Thyroid gland (tissue), 4 donors: ENCODE results near the gene NXPH1. TPM values are rescaled to one million over a fixed set of nuclear protein-coding genes. Genes with fewer than 3 reads are reported as not detected.

ENCODE experiments used
- DNase-seq, 2 donors: peaks; one replicate each; pipeline ENCODE4 v3.0.0-alpha.2; 2019
- H3K27ac ChIP-seq, 3 donors: fragments of 200-600 bp; sonication (generic); 1 replicate in 2 of 3; 2 replicates in 1 of 3; pipeline ENCODE4 v1.5.1; 2016 to 2019; ENCODE audit warnings: mild to moderate bottlenecking in 1 of 3, moderate library complexity in 1 of 3
- H3K27me3 ChIP-seq: fragments of 200-600 bp; sonication (generic); one replicate; pipeline ENCODE4 v1.5.1; 2019
- H3K36me3 ChIP-seq, 2 donors: fragments of 200-600 bp; sonication (generic); one replicate each; pipeline ENCODE4 v1.5.1; 2016 to 2019
- H3K4me1 ChIP-seq, 2 donors: fragments of 200-600 bp; sonication (generic); one replicate each; pipeline ENCODE4 v1.5.1; 2017 to 2019
- H3K4me3 ChIP-seq, 3 donors: fragments of 200-600 bp; sonication (generic); replicated peaks in 1 of 3; 1 replicate in 2 of 3; 2 replicates in 1 of 3; pipeline ENCODE4 v1.5.1; 2016; ENCODE audit warnings: mild to moderate bottlenecking in 1 of 3
- H3K9me3 ChIP-seq: fragments of 200-600 bp; sonication (generic); one replicate; pipeline ENCODE4 v1.5.1; 2017
- CTCF ChIP-seq, 6 experiments: fragments of 200-600 bp in 3 of 6; fragments of 450-650 bp in 3 of 6; sonication (generic) in 3 of 6; IDR thresholded peaks; one replicate each; pipeline ENCODE4 v1.5.1; 2016 to 2019; ENCODE audit warnings: antibody characterized with exemption in 6 of 6, mild to moderate bottlenecking in 2 of 6, inconsistent platforms in 1 of 6, moderate library complexity in 1 of 6
- POLR2A ChIP-seq, 2 donors: fragments of 450-650 bp; IDR thresholded peaks; one replicate each; pipeline ENCODE4 v1.6.1; 2017; ENCODE audit warnings: antibody characterized with exemption in 2 of 2, mild to moderate bottlenecking in 2 of 2, moderate library complexity in 1 of 2
- WGBS, 2 donors: methylation state at CpG; one replicate each; pipeline ENCODE4 v1.1.5; 2017; 5-methylcytosine and 5-hydroxymethylcytosine counted together
- intact Hi-C: fragments of 100-400 bp; cut with DNase I; formaldehyde crosslinking; loops from one replicate; pipeline ENCODE4 v1.15.1; 2023
- total RNA-seq, 4 donors: library from RNA; depleted of rRNA; stranded (reverse); fragments of >200 nt; gene quantifications; one replicate each; pipeline ENCODE4 v1.2.3, GENCODE V29; 2016

The NXPH1 gene
- total RNA-seq, 4 donors from 2014 or later: not detected

GRCh38 chr7:8480527-8480926 is 47.1 kb downstream of the NXPH1 start:
- Histone ChIP-seq H3K4me1 (no peaks in the 10 kb centered on the region), H3K27me3 (no peaks in the 10 kb centered on the region), H3K27ac (no peak overlapping the region), H3K9me3 (no peaks in the 10 kb centered on the region), H3K36me3 (no peaks in the 10 kb centered on the region), H3K4me3 (no peak overlapping the region)
- no peak for DNase-seq
- intact Hi-C loops: no loop called here
- 75 to 77% methylated on average over 3 of the region's 3 CpGs for WGBS, 2 donors
- TF ChIP-seq CTCF (IDR thresholded peaks at IDR 0.05): no peak
- TF ChIP-seq POLR2A (IDR thresholded peaks at IDR 0.05): no peak

GRCh38 chr7:8481096-8481495 is 47.7 kb downstream of the NXPH1 start:
- DNase-seq: no peak
- no peaks in the 10 kb centered on the region for H3K4me1 ChIP-seq
- intact Hi-C loops: no loop called here
- H3K36me3 ChIP-seq: no peaks in the 10 kb centered on the region
- TF ChIP-seq CTCF (IDR thresholded peaks at IDR 0.05) (no peak), POLR2A (IDR thresholded peaks at IDR 0.05) (no peak)
- no peaks in the 10 kb centered on the region for H3K27me3 ChIP-seq
- no peak overlapping the region for H3K4me3 ChIP-seq
- no peaks in the 10 kb centered on the region for H3K9me3 ChIP-seq
- H3K27ac ChIP-seq: no peak overlapping the region
- WGBS, 2 donors: 84 to 92% methylated on average over 2 of the region's 2 CpGs

- intact Hi-C loops: no loop called here
- H3K9me3 ChIP-seq: no peaks in the 10 kb centered on the region
- peak in 1 of 2 donors; percentile 2 for DNase-seq
- no peak overlapping the region for H3K27ac ChIP-seq
- WGBS, 2 donors: 52 to 62% methylated on average over 4 of the region's 4 CpGs
- TF ChIP-seq POLR2A (IDR thresholded peaks at IDR 0.05) (no peak), CTCF (IDR thresholded peaks at IDR 0.05) (no peak)
- H3K36me3 ChIP-seq: no peaks in the 10 kb centered on the region
- H3K27me3 ChIP-seq: no peaks in the 10 kb centered on the region
- H3K4me3 ChIP-seq: no peak overlapping the region
- H3K4me1 ChIP-seq: no peaks in the 10 kb centered on the region
Measured at GRCh38 chr7:8481752-8482446, 48.5 kb downstream of the NXPH1 start.

GRCh38 chr7:8490391-8491045 is 57.1 kb downstream of the NXPH1 start:
- no peaks in the 10 kb centered on the region for H3K36me3 ChIP-seq
- H3K9me3 ChIP-seq: no peaks in the 10 kb centered on the region
- intact Hi-C loops: no loop called here
- no peak overlapping the region for H3K4me3 ChIP-seq
- H3K27me3 ChIP-seq: no peaks in the 10 kb centered on the region
- H3K27ac ChIP-seq: no peak overlapping the region
- WGBS, 2 donors: 89 to 94% methylated on average over 4 of the region's 4 CpGs
- TF ChIP-seq CTCF (IDR thresholded peaks at IDR 0.05) (no peak), POLR2A (IDR thresholded peaks at IDR 0.05) (no peak)
- H3K4me1 ChIP-seq: no peaks in the 10 kb centered on the region
- no peak for DNase-seq

GRCh38 chr7:8491106-8491505 is 57.7 kb downstream of the NXPH1 start:
- no peak overlapping the region for H3K4me3 ChIP-seq
- WGBS, 2 donors: 92 to 94% methylated on average over 3 of the region's 3 CpGs
- no peaks in the 10 kb centered on the region for H3K27me3 ChIP-seq
- H3K36me3 ChIP-seq: no peaks in the 10 kb centered on the region
- TF ChIP-seq POLR2A (IDR thresholded peaks at IDR 0.05) (no peak), CTCF (IDR thresholded peaks at IDR 0.05) (no peak)
- intact Hi-C loops: no loop called here
- no peaks in the 10 kb centered on the region for H3K4me1 ChIP-seq
- H3K9me3 ChIP-seq: no peaks in the 10 kb centered on the region
- DNase-seq: no peak
- H3K27ac ChIP-seq: no peak overlapping the region
